ENCODE results near the gene DSN1.

DSN1 gene

GRCh38 chr20:36795691-36796090, 22.1 kb upstream of the DSN1 start:
- DNase-seq (ENCODE audit: low spot score), result no peak

- no peak for DNase-seq (ENCODE audit: low spot score)
Measured at GRCh38 chr20:36794116-36794474, 20.5 kb upstream of the DSN1 start.

GRCh38 chr20:36793294-36794115, 19.9 kb upstream of the DSN1 start:
- peak; percentile 29 for DNase-seq (ENCODE audit: low spot score)

- DNase-seq (ENCODE audit: low spot score), result peak; percentile 86
Measured at GRCh38 chr20:36792422-36792821, 18.9 kb upstream of the DSN1 start.

GRCh38 chr20:36791862-36792261, 18.3 kb upstream of the DSN1 start:
- DNase-seq (ENCODE audit: low spot score), result no peak

- no peak for DNase-seq (ENCODE audit: low spot score)
Measured at GRCh38 chr20:36786663-36787062, 13.1 kb upstream of the DSN1 start.

- DNase-seq (ENCODE audit: low spot score), result no peak
Measured at GRCh38 chr20:36786246-36786645, 12.7 kb upstream of the DSN1 start.

GRCh38 chr20:36785308-36785707, 11.7 kb upstream of the DSN1 start:
- DNase-seq (ENCODE audit: low spot score), result no peak

GRCh38 chr20:36784900-36785299, 11.3 kb upstream of the DSN1 start:
- DNase-seq (ENCODE audit: low spot score), result peak; percentile 65

- DNase-seq (ENCODE audit: low spot score), result no peak
Measured at GRCh38 chr20:36784116-36784515, 10.6 kb upstream of the DSN1 start.

GRCh38 chr20:36779656-36780025, 6.1 kb upstream of the DSN1 start:
- DNase-seq (ENCODE audit: low spot score), result peak; percentile 70

- no peak for DNase-seq (ENCODE audit: low spot score)
Measured at GRCh38 chr20:36778831-36779655, 5.5 kb upstream of the DSN1 start.

- no peak for DNase-seq (ENCODE audit: low spot score)
Measured at GRCh38 chr20:36777576-36777975, 4.0 kb upstream of the DSN1 start.

GRCh38 chr20:36777167-36777566, 3.6 kb upstream of the DSN1 start:
- no peak for DNase-seq (ENCODE audit: low spot score)

- peak; percentile 12 for DNase-seq (ENCODE audit: low spot score)
Measured at GRCh38 chr20:36775826-36776225, 2.3 kb upstream of the DSN1 start.

GRCh38 chr20:36775196-36775595, 1.6 kb upstream of the DSN1 start:
- DNase-seq (ENCODE audit: low spot score), result peak; percentile 60

GRCh38 chr20:36773107-36773596, 411 bp downstream of the DSN1 start:
- DNase-seq (ENCODE audit: low spot score), result no peak

GRCh38 chr20:36770680-36771079, 2.9 kb downstream of the DSN1 start:
- no peak for DNase-seq (ENCODE audit: low spot score)

- DNase-seq (ENCODE audit: low spot score), result no peak
Measured at GRCh38 chr20:36768768-36769430, 4.7 kb downstream of the DSN1 start.

- no peak for DNase-seq (ENCODE audit: low spot score)
Measured at GRCh38 chr20:36761125-36761524, 12.4 kb downstream of the DSN1 start.

GRCh38 chr20:36760647-36761046, 12.9 kb downstream of the DSN1 start:
- no peak for DNase-seq (ENCODE audit: low spot score)

- no peak for DNase-seq (ENCODE audit: low spot score)
Measured at GRCh38 chr20:36758276-36758675, 15.3 kb downstream of the DSN1 start.

GRCh38 chr20:36756496-36756895, 17.1 kb downstream of the DSN1 start:
- no peak for DNase-seq (ENCODE audit: low spot score)

All from cerebellar cortex (tissue), 1 donor.